PC-9 (cell line): ENCODE measurements around the gene CCDC89. TPM values are rescaled to one million over a fixed set of nuclear protein-coding genes. Genes with fewer than 3 reads are reported as not detected.

ENCODE experiments used
- BruUV-seq: library from RNA; stranded (reverse); fragments of 400-500 nt; replicated peaks from 2 replicates; lab custom pipeline; 2021; lab: Mats Ljungman, UMichigan
- CTCF ChIA-PET: fragments of 300-600 bp; sonication (Branson Sonifier 250); formaldehyde crosslinking; loops from one replicate; lab custom pipeline; 2022; ENCODE audit warnings: antibody characterized with exemption; lab: Charles Lee
- POLR2A ChIA-PET: fragments of 300-600 bp; sonication (Branson Sonifier 250); formaldehyde crosslinking; loops from one replicate; lab custom pipeline; 2022; ENCODE audit warnings: antibody characterized with exemption; ENCODE audit not compliant: unreplicated experiment; lab: Charles Lee
- DNase-seq, 2 experiments: peaks; one replicate each; pipeline versions ENCODE4 v3.0.0 to v3.0.0-alpha.2; 2015 to 2022; ENCODE audit warnings: mixed read lengths in 1 of 2
- H2AFZ ChIP-seq: fragments of 200-600 bp; sonication (generic); 2 replicates; pipeline ENCODE4 v1.8.1; 2017; ENCODE audit warnings: antibody characterized with exemption
- H3F3A ChIP-seq: fragments of 200-600 bp; sonication (generic); 2 replicates; pipeline ENCODE4 v1.8.1; 2017; ENCODE audit warnings: antibody characterized with exemption, mild to moderate bottlenecking, low read depth; ENCODE audit not compliant: insufficient read depth
- H3K27ac ChIP-seq: fragments of 200-600 bp; sonication (generic); 2 replicates; pipeline ENCODE4 v1.6.1; 2016; ENCODE audit warnings: mixed run types
- H3K27me3 ChIP-seq: fragments of 200-600 bp; sonication (generic); 2 replicates; pipeline ENCODE4 v1.6.1; 2016; ENCODE audit warnings: low read depth, mixed run types; ENCODE audit not compliant: insufficient read depth
- H3K36me3 ChIP-seq: fragments of 200-600 bp; sonication (generic); 2 replicates; pipeline ENCODE4 v1.6.1; 2016; ENCODE audit warnings: low read depth, mixed run types
- H3K4me1 ChIP-seq: fragments of 200-600 bp; sonication (generic); replicated peaks from 2 replicates; pipeline ENCODE4 v1.6.1; 2016; ENCODE audit warnings: mixed run types; ENCODE audit not compliant: insufficient read depth
- H3K4me2 ChIP-seq: fragments of 200-600 bp; sonication (generic); 2 replicates; pipeline ENCODE4 v1.6.1; 2017; ENCODE audit warnings: mixed run types
- H3K4me3 ChIP-seq: fragments of 200-600 bp; sonication (generic); 2 replicates; pipeline ENCODE4 v1.6.1; 2016; ENCODE audit warnings: mixed run types
- H3K79me2 ChIP-seq: fragments of 200-600 bp; sonication (generic); 2 replicates; pipeline ENCODE4 v1.6.1; 2017; ENCODE audit warnings: low read depth, mixed run types
- H3K9me2 ChIP-seq: fragments of 200-600 bp; sonication (generic); 2 replicates; pipeline ENCODE4 v1.8.1; 2017; ENCODE audit warnings: mild to moderate bottlenecking; ENCODE audit not compliant: insufficient read depth
- H3K9me3 ChIP-seq: fragments of 200-600 bp; sonication (generic); 2 replicates; pipeline ENCODE4 v1.8.1; 2016; ENCODE audit warnings: low read depth; ENCODE audit not compliant: insufficient read depth
- H4K20me1 ChIP-seq: fragments of 200-600 bp; sonication (generic); 2 replicates; pipeline ENCODE4 v1.8.1; 2017; ENCODE audit not compliant: insufficient read depth
- EZH2 ChIP-seq: fragments of 200-600 bp; sonication (generic); IDR thresholded peaks from 2 replicates; pipeline ENCODE4 v1.8.0; 2017; ENCODE audit warnings: antibody characterized with exemption, low read depth
- intact Hi-C: fragments of 100-400 bp; cut with micrococcal nuclease; formaldehyde crosslinking; loops from one replicate; pipeline ENCODE4 v1.10.0; 2022; ENCODE audit not compliant: unreplicated experiment
- total RNA-seq: library from RNA; stranded (reverse); gene quantifications from 2 replicates; pipeline ENCODE4 v1.2.3, GENCODE V29; 2021
- TF ChIP-seq, protein P1 (sequence below): fragments of 200-600 bp; sonication (generic); conservative IDR thresholded peaks from 2 replicates; pipeline ENCODE4 v1.6.1; 2017; ENCODE audit warnings: mixed run types, antibody characterized with exemption, mild to moderate bottlenecking, moderate library complexity

CCDC89 gene
- total RNA-seq, 1 experiment from 2014 or later: 0.50 TPM

GRCh38 chr11:85721191-85721590 is 35.2 kb upstream of the CCDC89 start:
- BruUV-seq: no TSS peak
- CTCF ChIA-PET: no interaction called here

GRCh38 chr11:85718991-85719807 is 33.2 kb upstream of the CCDC89 start:
- no peaks in the 10 kb centered on the region for H3K27me3 ChIP-seq
- H3K79me2 ChIP-seq: no peaks in the 10 kb centered on the region
- H3K4me3 ChIP-seq: no peak overlapping the region
- H2AFZ ChIP-seq: no peak overlapping the region
- peaks cover 25% of the 10 kb centered on the region for H3F3A ChIP-seq
- no peaks in the 10 kb centered on the region for H3K36me3 ChIP-seq
- H3K27ac ChIP-seq: peak overlapping the region; percentile 48
- intact Hi-C loops: no loop called here
- DNase-seq: peak; percentile 34 to 98
- no peaks in the 10 kb centered on the region for H3K9me2 ChIP-seq
- peaks cover 2% of the 10 kb centered on the region; the same call in 1 of the 2 replicates for H3K9me3 ChIP-seq
- H3K4me1 ChIP-seq: peaks cover 32% of the 10 kb centered on the region
- BruUV-seq: no TSS peak
- no peaks in the 10 kb centered on the region for H4K20me1 ChIP-seq
- POLR2A ChIA-PET: interaction anchor here (0.7 kb wide), 1 partner anchor 26 kb away, joined by 4 read pairs; no protein-coding TSS in a partner anchor
- CTCF ChIA-PET: no interaction called here
- H3K4me2 ChIP-seq: peak overlapping the region; percentile 35
- TF ChIP-seq, protein P1, sequence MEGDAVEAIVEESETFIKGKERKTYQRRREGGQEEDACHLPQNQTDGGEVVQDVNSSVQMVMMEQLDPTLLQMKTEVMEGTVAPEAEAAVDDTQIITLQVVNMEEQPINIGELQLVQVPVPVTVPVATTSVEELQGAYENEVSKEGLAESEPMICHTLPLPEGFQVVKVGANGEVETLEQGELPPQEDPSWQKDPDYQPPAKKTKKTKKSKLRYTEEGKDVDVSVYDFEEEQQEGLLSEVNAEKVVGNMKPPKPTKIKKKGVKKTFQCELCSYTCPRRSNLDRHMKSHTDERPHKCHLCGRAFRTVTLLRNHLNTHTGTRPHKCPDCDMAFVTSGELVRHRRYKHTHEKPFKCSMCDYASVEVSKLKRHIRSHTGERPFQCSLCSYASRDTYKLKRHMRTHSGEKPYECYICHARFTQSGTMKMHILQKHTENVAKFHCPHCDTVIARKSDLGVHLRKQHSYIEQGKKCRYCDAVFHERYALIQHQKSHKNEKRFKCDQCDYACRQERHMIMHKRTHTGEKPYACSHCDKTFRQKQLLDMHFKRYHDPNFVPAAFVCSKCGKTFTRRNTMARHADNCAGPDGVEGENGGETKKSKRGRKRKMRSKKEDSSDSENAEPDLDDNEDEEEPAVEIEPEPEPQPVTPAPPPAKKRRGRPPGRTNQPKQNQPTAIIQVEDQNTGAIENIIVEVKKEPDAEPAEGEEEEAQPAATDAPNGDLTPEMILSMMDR: no peak
- no peak for TF ChIP-seq EZH2

More at GRCh38 chr11:85721191-85721590, 35.2 kb upstream of the CCDC89 start:
- H3K9me3 ChIP-seq: peaks cover 22% of the 10 kb centered on the region
- no peak overlapping the region for H3K27ac ChIP-seq
- no peak for TF ChIP-seq EZH2
- TF ChIP-seq, protein P1: no peak
- DNase-seq: no peak
- intact Hi-C loops: loop anchor here (5.0 kb wide), 1 partner anchor 121 kb away; no protein-coding TSS in a partner anchor
- POLR2A ChIA-PET: no interaction called here
- no peaks in the 10 kb centered on the region for H3K79me2 ChIP-seq
- H3K9me2 ChIP-seq: no peaks in the 10 kb centered on the region
- peaks cover 41% of the 10 kb centered on the region for H3K4me1 ChIP-seq
- H3K36me3 ChIP-seq: peaks cover 10% of the 10 kb centered on the region; the same call in 1 of the 2 replicates
- H3K4me3 ChIP-seq: no peak overlapping the region
- no peak overlapping the region for H2AFZ ChIP-seq
- H3F3A ChIP-seq: peaks cover 36% of the 10 kb centered on the region
- H3K4me2 ChIP-seq: no peak overlapping the region
- H4K20me1 ChIP-seq: no peaks in the 10 kb centered on the region
- no peaks in the 10 kb centered on the region for H3K27me3 ChIP-seq

DNA sequence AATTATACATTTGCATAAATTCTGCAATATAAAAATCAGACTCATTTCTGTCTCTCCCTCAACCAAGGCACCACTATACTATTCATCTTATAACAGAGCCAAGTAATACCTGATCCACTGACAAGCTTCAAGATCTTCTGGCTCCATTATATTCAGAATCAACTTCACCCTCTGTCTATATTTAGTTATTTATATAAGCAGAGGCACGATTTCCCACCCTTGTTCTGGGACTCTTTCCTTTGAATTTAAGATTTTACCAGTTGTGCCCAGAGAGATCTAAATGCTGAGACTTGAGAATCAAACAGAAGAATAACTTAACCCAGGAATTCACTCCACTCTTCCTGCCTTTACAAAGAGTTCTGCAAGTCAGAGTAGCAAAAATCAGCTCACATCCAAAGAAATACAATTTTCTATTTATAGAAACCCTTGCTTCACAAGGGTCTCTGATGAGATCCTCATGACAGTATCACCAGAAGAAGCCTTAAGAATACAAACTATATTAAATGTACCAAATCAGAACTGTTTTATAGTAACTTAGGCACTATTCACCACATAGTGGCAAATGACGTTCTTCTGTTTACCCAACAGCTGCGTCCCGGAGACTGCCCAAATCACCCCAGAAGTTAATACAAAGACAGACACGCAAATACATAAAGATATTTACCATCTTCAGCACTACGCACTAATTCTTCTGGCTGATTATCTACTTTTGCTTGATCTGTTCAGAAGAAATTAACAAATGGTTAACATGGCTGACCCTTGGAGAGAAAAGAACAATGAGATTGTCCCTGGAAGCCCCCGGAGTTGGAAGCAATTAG is 32.3 kb upstream of the CCDC89 start:
- POLR2A ChIA-PET: interaction anchor here (0.7 kb wide), 1 partner anchor 27 kb away, joined by 4 read pairs; no protein-coding TSS in a partner anchor

More for the DNA sequence above, 32.3 kb upstream of the CCDC89 start:
- TF ChIP-seq EZH2: no peak
- TF ChIP-seq, protein P1: no peak
- H3F3A ChIP-seq: peaks cover 23% of the 10 kb centered on the region
- no peaks in the 10 kb centered on the region for H3K9me3 ChIP-seq
- no peak overlapping the region for H3K4me3 ChIP-seq
- CTCF ChIA-PET: no interaction called here
- H3K27ac ChIP-seq: no peak overlapping the region
- peak overlapping the region; percentile 12; the same call in 1 of the 2 replicates for H3K4me2 ChIP-seq
- no peaks in the 10 kb centered on the region for H3K79me2 ChIP-seq
- H2AFZ ChIP-seq: no peak overlapping the region
- H3K27me3 ChIP-seq: no peaks in the 10 kb centered on the region
- H4K20me1 ChIP-seq: no peaks in the 10 kb centered on the region
- H3K36me3 ChIP-seq: no peaks in the 10 kb centered on the region
- no TSS peak for BruUV-seq
- intact Hi-C loops: no loop called here
- no peaks in the 10 kb centered on the region for H3K9me2 ChIP-seq
- DNase-seq: no peak
- peaks cover 28% of the 10 kb centered on the region for H3K4me1 ChIP-seq
